ENCODE results near the gene PSMB2.

- TF ChIP-seq FOSL1 (IDR thresholded peaks at IDR 0.05; ENCODE audit: low read depth): no peak
- no peak for TF ChIP-seq POLR2AphosphoS5 (IDR thresholded peaks at IDR 0.05; ENCODE audit: low read depth, low read length)
- no peak for TF ChIP-seq MAX (IDR thresholded peaks at IDR 0.05)
- TF ChIP-seq CTCF (IDR thresholded peaks at IDR 0.05 in 2 of 3, conservative IDR thresholded peaks at IDR 0.05 in 1 of 3; ENCODE audit: borderline replicate concordance in 1 of 3, insufficient read depth in 1 of 3, low read depth in 2 of 3, low read length in 2 of 3): no peak
- TF ChIP-seq POLR2A (IDR thresholded peaks at IDR 0.05; ENCODE audit: borderline replicate concordance, extremely low read depth, insufficient read depth, insufficient read length): no peak
- TF ChIP-seq CEBPB (IDR thresholded peaks at IDR 0.05; ENCODE audit: low read depth): no peak
- no peak for TF ChIP-seq EZH2 (IDR thresholded peaks at IDR 0.05)
- TF ChIP-seq EZH2phosphoT487 (IDR thresholded peaks at IDR 0.05; ENCODE audit: borderline replicate concordance): no peak
- no peak for TF ChIP-seq EGR1 (IDR thresholded peaks at IDR 0.05; ENCODE audit: low read depth)
- no peak for TF ChIP-seq REST (IDR thresholded peaks at IDR 0.05; ENCODE audit: low read depth)
- TF ChIP-seq ZNF274 (IDR thresholded peaks at IDR 0.05; ENCODE audit: low read depth, low read length): no peak
- TF ChIP-seq ATF3 (IDR thresholded peaks at IDR 0.05): no peak
- no peak for TF ChIP-seq SP1 (IDR thresholded peaks at IDR 0.05; ENCODE audit: low read depth)
- TF ChIP-seq RAD21 (IDR thresholded peaks at IDR 0.05; ENCODE audit: low read depth): no peak
Observed at GRCh38 chr1:35575416-35575958, 65.8 kb downstream of the PSMB2 start.

Measured in HCT116 (cell line).